Measurements from ENCODE around the gene PIGH.
"Not testable (repeated sequence)": the region's sequence is repeated elsewhere in the genome, so short reads cannot be mapped to it uniquely, and the experiment has no call there.

GRCh38 chr14:67542620-67543019, 57.4 kb downstream of the PIGH start:
- not testable (repeated sequence) for TF ChIP-seq EZH2 (IDR thresholded peaks at IDR 0.05; ENCODE audit: borderline replicate concordance, control insufficient read depth, low read depth, low read length); JUND (IDR thresholded peaks at IDR 0.05; ENCODE audit: low read depth, low read length); HDGF (IDR thresholded peaks at IDR 0.05); NR2F1 (conservative IDR thresholded peaks at IDR 0.05); ATF3 (IDR thresholded peaks at IDR 0.05; ENCODE audit: borderline replicate concordance, extremely low read depth, low read depth, low read length); LARP7 (IDR thresholded peaks at IDR 0.05); CTCF (IDR thresholded peaks at IDR 0.05 in 2 of 3, conservative IDR thresholded peaks at IDR 0.05 in 1 of 3; ENCODE audit: control insufficient read depth in 2 of 3, extremely low read depth in 1 of 3, insufficient read depth in 1 of 3, low read depth in 3 of 3, low read length in 3 of 3); POLR2A (IDR thresholded peaks at IDR 0.05; ENCODE audit: low read depth, low read length); POLR2AphosphoS5 (IDR thresholded peaks at IDR 0.05; ENCODE audit: low read length)
